Measurements from ENCODE around the gene KCNAB1.

The KCNAB1 gene

GRCh38 chr3:156378871-156379270 lies 258.5 kb downstream of the KCNAB1 start:
- no peak for TF ChIP-seq CTCF (IDR thresholded peaks at IDR 0.05)

GRCh38 chr3:156379327-156379726 lies 258.9 kb downstream of the KCNAB1 start:
- no peak for TF ChIP-seq CTCF (IDR thresholded peaks at IDR 0.05)

- TF ChIP-seq CTCF (IDR thresholded peaks at IDR 0.05) = no peak
Observed at GRCh38 chr3:156381253-156381652, 260.9 kb downstream of the KCNAB1 start.

GRCh38 chr3:156382458-156383346 lies 262.3 kb downstream of the KCNAB1 start:
- peak; percentile 64 for TF ChIP-seq CTCF (IDR thresholded peaks at IDR 0.05)

- no peak for TF ChIP-seq CTCF (IDR thresholded peaks at IDR 0.05)
Observed at GRCh38 chr3:156383441-156384025, 263.2 kb downstream of the KCNAB1 start.

- no peak for TF ChIP-seq CTCF (IDR thresholded peaks at IDR 0.05)
Observed at GRCh38 chr3:156388497-156389448, 268.4 kb downstream of the KCNAB1 start.

- no peak for TF ChIP-seq CTCF (IDR thresholded peaks at IDR 0.05)
Observed at GRCh38 chr3:156389449-156389950, 269.1 kb downstream of the KCNAB1 start.
